Mucosa of descending colon (tissue), 3 donors: ENCODE data around the gene RSPH4A. TPM values are rescaled to one million over a fixed set of nuclear protein-coding genes. Genes with fewer than 3 reads are reported as not detected.

Source experiments
- ATAC-seq: fragments of 200-7000 bp; cut with Tn5 transposase; one replicate; pipeline ENCODE4 v1.9.1; 2020; ENCODE audit warnings: mild to moderate bottlenecking, moderate library complexity
- DNase-seq, 3 donors: peaks; one replicate each; pipeline ENCODE4 v3.0.0-alpha.2; 2020
- H3K36me3 ChIP-seq: fragments of 200-600 bp; one replicate; pipeline ENCODE4 v1.8.0; 2021; ENCODE audit warnings: low read depth, mild to moderate bottlenecking
- H3K4me1 ChIP-seq: fragments of 200-600 bp; one replicate; pipeline ENCODE4 v1.8.0; 2021; ENCODE audit warnings: low read depth, mild to moderate bottlenecking
- H3K4me3 ChIP-seq: fragments of 200-600 bp; one replicate; pipeline ENCODE4 v1.8.0; 2021; ENCODE audit warnings: mild to moderate bottlenecking
- H3K9me3 ChIP-seq: fragments of 200-600 bp; one replicate; pipeline ENCODE4 v1.8.0; 2021; ENCODE audit warnings: mild to moderate bottlenecking
- intact Hi-C, 2 donors: fragments of 100-400 bp; cut with DNase I in 1 of 2; cut with micrococcal nuclease in 1 of 2; formaldehyde crosslinking; loops; one replicate each; pipeline versions ENCODE4 v1.11.0 to v1.11.1; 2022; cut with DNase I, micrococcal nuclease
- total RNA-seq, 3 donors: library from RNA; stranded (reverse); fragmentation: NEBNext Ultra II Directional in 2 of 3; extraction: Animal tissue kit (Norgen Biotek cat#: 25700) in 2 of 3; gene quantifications; one replicate each; pipeline versions ENCODE4 v1.2.1 to v1.2.4, GENCODE V29; 2021 to 2023
- TF ChIP-seq, protein P1 (sequence below): fragments of 200-600 bp; IDR thresholded peaks from one replicate; pipeline ENCODE4 v1.8.0; 2022; ENCODE audit warnings: antibody characterized with exemption, mild to moderate bottlenecking
- donor health status: DM: no; HTN: no; CAD: no; lungs with moderate emphysema.
- donor health status: DM: no; HTN: no; CAD: no.
- donor health status: DM: no; HTN: yes; CAD: no.

The RSPH4A gene
- total RNA-seq, 3 donors from 2014 or later = 0.14 to 0.35 (median 0.19) TPM

DNA sequence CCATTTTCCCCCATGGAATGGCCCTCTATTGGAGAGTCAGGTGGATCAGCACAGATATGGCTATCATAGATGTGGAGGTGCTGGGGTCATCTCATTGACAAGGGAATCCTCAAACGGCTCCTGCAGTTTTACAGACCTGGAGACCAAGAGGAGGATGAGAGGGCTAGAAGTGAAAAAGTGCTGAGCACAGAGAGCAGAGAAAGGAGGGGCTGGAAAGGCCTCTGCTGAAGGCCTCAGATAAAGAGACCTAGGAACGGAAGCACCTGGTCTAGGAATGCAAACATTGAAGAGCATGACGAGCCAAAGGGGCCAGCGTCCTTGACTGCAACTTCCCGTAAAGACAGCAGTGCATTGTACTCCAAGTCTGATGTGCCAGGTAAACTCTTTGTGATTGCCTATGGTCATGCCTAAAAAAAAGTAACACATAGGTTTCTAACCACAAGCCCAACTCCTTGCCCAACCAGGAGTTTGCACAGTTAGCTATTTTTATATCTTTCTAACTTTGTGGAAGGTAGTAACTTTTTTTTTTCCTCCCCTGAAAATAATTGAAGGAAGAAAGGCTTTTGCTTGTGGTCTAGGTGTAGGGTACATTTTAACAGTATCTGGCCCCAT is 15.2 kb downstream of the RSPH4A start:
- intact Hi-C loops = no loop called here
- Histone ChIP-seq H3K36me3 (no peaks in the 10 kb centered on the region), H3K4me1 (no peaks in the 10 kb centered on the region), H3K4me3 (no peak overlapping the region), H3K9me3 (no peaks in the 10 kb centered on the region)
- ATAC-seq (peak; percentile 31), DNase-seq (no peak)
- TF ChIP-seq, protein P1, sequence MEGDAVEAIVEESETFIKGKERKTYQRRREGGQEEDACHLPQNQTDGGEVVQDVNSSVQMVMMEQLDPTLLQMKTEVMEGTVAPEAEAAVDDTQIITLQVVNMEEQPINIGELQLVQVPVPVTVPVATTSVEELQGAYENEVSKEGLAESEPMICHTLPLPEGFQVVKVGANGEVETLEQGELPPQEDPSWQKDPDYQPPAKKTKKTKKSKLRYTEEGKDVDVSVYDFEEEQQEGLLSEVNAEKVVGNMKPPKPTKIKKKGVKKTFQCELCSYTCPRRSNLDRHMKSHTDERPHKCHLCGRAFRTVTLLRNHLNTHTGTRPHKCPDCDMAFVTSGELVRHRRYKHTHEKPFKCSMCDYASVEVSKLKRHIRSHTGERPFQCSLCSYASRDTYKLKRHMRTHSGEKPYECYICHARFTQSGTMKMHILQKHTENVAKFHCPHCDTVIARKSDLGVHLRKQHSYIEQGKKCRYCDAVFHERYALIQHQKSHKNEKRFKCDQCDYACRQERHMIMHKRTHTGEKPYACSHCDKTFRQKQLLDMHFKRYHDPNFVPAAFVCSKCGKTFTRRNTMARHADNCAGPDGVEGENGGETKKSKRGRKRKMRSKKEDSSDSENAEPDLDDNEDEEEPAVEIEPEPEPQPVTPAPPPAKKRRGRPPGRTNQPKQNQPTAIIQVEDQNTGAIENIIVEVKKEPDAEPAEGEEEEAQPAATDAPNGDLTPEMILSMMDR = no peak

DNA sequence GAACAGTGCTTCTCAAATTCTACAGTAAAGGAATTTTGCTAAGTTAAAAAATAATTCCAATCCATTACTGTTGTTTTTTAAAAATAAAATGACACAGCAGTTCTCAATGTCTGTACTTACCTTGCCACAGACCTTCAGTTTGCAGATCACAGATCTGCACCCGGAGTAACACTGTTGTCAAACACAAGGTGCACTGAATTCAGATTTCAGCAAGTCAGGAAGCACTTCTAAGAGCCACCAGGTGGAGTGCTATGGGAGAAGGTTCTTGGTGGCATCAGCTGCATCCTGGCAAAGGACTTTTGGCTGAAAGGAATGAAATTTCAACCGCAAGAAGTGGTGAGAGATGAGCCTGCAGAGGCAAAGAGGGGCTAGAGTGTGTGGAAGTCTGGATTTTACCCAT is 17.4 kb downstream of the RSPH4A start:
- no peaks in the 10 kb centered on the region for H3K36me3 ChIP-seq
- H3K9me3 ChIP-seq = no peaks in the 10 kb centered on the region
- TF ChIP-seq, protein P1 = no peak
- intact Hi-C loops = no loop called here
- H3K4me3 ChIP-seq = no peak overlapping the region
- no peaks in the 10 kb centered on the region for H3K4me1 ChIP-seq
- DNase-seq = no peak
- no peak for ATAC-seq

DNA sequence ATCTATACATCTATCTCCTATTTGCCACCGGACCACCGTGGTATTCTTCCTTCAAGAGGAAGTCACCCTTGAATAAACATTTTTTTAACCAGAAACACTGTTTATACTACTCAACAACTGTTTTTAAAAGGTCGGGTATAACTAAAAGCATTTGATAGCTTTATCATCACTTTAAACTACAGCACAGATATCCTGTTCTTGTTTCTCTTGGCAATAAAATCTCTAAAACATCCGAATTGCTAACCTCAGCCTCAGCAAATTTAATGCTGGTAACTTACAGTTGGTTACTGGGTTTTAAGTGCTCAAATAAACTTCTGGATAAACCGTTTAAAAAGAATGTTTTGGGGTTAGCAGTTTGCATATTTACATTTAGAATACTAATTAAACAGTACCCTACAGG is 31.9 kb downstream of the RSPH4A start:
- Histone ChIP-seq H3K4me1 (no peaks in the 10 kb centered on the region), H3K9me3 (no peaks in the 10 kb centered on the region), H3K36me3 (no peaks in the 10 kb centered on the region), H3K4me3 (no peak overlapping the region)
- no peak for DNase-seq
- TF ChIP-seq, protein P1 = no peak
- ATAC-seq = no peak
- intact Hi-C loops = loop anchor here in 1 of 2 donors (5.0 kb wide), 1 partner anchor 111 kb away; no protein-coding TSS in a partner anchor

DNA sequence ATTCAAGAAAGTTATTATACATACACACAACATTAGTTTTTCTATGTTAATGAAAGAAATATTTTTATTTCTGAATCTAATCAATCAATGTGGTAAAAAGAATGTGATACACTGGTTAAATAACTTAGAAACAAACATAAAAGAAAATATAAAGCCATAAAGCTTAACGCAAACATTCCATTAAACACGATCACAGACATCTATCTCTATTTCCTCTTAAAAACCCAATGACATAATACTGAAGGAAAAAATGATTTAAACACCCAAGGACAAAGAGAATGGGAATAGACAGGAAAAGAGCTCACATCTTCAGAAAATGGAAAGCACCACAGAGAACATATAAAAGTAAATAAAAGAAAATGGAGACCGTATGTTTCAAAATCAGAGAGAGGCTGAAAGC is 32.9 kb downstream of the RSPH4A start:
- Histone ChIP-seq H3K4me3 (no peak overlapping the region), H3K36me3 (no peaks in the 10 kb centered on the region), H3K9me3 (no peaks in the 10 kb centered on the region), H3K4me1 (no peaks in the 10 kb centered on the region)
- intact Hi-C loops = loop anchor here in 1 of 2 donors (5.0 kb wide), 1 partner anchor 112 kb away; no protein-coding TSS in a partner anchor
- ATAC-seq (no peak), DNase-seq (no peak)
- TF ChIP-seq, protein P1 = no peak

DNA sequence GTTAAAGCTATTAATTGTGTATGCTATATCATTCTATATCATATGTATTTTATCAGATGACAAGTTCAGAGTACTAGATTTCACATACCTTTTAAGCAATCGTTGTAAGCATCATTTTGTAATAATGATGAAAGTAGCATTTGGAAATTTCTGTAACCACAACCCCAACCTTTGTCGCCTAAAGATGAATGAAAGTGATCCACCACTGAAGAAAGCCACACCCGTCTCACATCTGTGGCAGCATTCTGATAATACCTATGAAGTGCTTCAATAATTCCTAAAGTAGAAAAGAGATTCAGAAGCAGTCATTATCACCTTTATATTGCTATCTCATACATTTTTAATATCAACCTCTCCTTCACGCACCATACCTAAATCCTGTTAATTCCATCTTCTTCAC is 35.6 kb downstream of the RSPH4A start:
- DNase-seq = no peak
- no peak overlapping the region for H3K4me3 ChIP-seq
- H3K9me3 ChIP-seq = no peaks in the 10 kb centered on the region
- no peak for ATAC-seq
- H3K36me3 ChIP-seq = no peaks in the 10 kb centered on the region
- TF ChIP-seq, protein P1 = no peak
- intact Hi-C loops = no loop called here
- no peaks in the 10 kb centered on the region for H3K4me1 ChIP-seq

DNA sequence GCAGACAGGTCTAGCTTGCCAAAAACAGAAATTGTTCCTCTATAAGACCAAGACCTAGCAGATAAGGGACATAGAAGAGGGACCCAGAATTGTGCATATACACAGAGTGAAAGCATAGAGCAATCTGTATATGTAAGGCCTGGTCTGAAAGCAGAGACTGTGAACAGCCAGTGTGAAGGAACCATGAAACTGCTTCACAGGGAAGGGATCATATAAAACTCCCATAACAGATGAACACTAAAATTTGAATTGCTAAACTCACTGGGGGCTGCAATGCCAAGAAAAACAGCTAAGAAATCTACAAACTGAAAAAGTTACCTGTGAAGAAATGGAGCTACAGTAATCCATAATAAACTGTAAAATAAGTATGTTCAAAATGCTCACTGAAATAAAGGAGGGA is 45.3 kb downstream of the RSPH4A start:
- Histone ChIP-seq H3K4me3 (no peak overlapping the region), H3K36me3 (no peaks in the 10 kb centered on the region), H3K9me3 (no peaks in the 10 kb centered on the region), H3K4me1 (no peaks in the 10 kb centered on the region)
- intact Hi-C loops = no loop called here
- TF ChIP-seq, protein P1 = no peak
- no peak for ATAC-seq
- DNase-seq = no peak
